Body of pancreas (tissue), 4 donors: ENCODE results near the gene DHCR7.

Experiments used
- POLR2A ChIP-seq, 3 donors: fragments of 450-650 bp; IDR thresholded peaks; one replicate each; pipeline ENCODE4 v1.6.1; 2016; ENCODE audit warnings: antibody characterized with exemption in 3 of 3, mild to moderate bottlenecking in 2 of 3
- TF ChIP-seq, protein P1 (sequence below), 7 experiments: fragments of 450-650 bp in 4 of 7; fragments of 200-600 bp in 3 of 7; sonication (generic) in 3 of 7; IDR thresholded peaks; one replicate each; pipeline ENCODE4 v1.5.1; 2016 to 2019; ENCODE audit warnings: antibody characterized with exemption in 7 of 7

- TF ChIP-seq, protein P1, sequence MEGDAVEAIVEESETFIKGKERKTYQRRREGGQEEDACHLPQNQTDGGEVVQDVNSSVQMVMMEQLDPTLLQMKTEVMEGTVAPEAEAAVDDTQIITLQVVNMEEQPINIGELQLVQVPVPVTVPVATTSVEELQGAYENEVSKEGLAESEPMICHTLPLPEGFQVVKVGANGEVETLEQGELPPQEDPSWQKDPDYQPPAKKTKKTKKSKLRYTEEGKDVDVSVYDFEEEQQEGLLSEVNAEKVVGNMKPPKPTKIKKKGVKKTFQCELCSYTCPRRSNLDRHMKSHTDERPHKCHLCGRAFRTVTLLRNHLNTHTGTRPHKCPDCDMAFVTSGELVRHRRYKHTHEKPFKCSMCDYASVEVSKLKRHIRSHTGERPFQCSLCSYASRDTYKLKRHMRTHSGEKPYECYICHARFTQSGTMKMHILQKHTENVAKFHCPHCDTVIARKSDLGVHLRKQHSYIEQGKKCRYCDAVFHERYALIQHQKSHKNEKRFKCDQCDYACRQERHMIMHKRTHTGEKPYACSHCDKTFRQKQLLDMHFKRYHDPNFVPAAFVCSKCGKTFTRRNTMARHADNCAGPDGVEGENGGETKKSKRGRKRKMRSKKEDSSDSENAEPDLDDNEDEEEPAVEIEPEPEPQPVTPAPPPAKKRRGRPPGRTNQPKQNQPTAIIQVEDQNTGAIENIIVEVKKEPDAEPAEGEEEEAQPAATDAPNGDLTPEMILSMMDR (IDR thresholded peaks at IDR 0.05) = no peak
- no peak for TF ChIP-seq POLR2A (IDR thresholded peaks at IDR 0.05)
These were observed 40.6 kb upstream of the DHCR7 start for GRCh38 chr11:71488681-71489270.
